Measurements from ENCODE around the gene GDF7. TPM values are rescaled to one million over a fixed set of nuclear protein-coding genes. Genes with fewer than 3 reads are reported as not detected.
"Not testable (repeated sequence)": the region's sequence is repeated elsewhere in the genome, so short reads cannot be mapped to it uniquely, and the experiment has no call there.

GDF7 gene
- polyA plus RNA-seq, 3 donors = 2.6 to 4.8 (median 3.9) TPM

DNA sequence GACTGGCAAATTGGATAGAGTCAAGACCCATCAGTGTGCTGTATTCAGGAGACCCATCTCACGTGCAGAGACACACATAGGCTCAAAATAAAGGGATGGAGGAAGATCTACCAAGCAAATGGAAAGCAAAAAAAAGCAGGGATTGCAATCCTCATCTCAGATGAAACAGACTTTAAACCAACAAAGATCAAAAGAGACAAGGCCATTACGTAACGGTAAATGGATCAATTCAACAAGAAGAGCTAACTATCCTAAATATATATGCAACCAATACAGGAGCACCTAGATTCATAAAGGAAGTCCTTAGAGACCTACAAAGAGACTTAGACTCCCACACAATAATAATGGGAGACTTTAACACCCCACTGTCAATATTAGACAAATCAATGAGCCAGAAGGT lies 46.6 kb downstream of the GDF7 start:
- DNase-seq (ENCODE audit: extremely low read depth in 1 of 11, low read depth in 9 of 11, low spot score in 4 of 11) = not testable (repeated sequence)

DNA sequence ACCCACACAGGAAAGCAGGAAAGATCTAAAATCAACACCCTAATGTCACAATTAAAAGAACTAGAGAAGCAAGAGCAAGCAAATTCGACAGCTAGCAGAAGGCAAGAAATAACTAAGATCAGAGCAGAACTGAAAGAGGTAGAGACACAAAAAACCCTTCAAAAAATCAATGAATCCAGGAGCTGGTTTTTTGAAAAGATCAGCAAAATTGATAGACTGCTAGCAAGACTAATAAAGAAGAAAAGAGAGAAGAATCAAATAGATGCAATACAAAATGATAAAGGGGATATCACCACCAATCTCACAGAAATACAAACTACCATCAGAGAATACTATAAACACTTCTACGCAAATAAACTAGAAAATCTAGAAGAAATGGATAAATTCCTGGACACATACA lies 47.5 kb downstream of the GDF7 start:
- not testable (repeated sequence) for DNase-seq (ENCODE audit: extremely low read depth in 1 of 11, low read depth in 9 of 11, low spot score in 4 of 11)

DNA sequence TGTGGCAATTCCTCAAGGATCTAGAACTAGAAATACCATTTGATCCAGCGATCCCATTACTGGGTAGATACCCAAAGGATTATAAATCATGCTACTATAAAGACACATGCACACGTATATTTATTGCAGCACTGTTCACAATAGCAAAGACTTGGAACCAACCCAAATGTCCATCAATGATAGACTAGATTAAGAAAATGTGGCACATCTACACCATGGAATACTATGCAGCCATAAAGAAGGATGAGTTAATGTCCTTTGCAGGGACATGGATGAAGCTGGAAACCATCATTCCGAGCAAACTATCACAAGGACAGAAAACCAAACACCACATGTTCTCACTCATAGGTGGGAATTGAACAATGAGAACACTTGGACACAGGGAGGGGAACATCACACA lies 49.2 kb downstream of the GDF7 start:
- DNase-seq (ENCODE audit: extremely low read depth in 1 of 11, low read depth in 9 of 11, low spot score in 4 of 11) = not testable (repeated sequence)

GRCh38 chr2:20717641-20718040 lies 50.7 kb downstream of the GDF7 start:
- DNase-seq (ENCODE audit: extremely low read depth in 1 of 11, low read depth in 9 of 11, low spot score in 4 of 11) = no peak

GRCh38 chr2:20722592-20723240 lies 55.8 kb downstream of the GDF7 start:
- DNase-seq (ENCODE audit: extremely low read depth in 1 of 11, low read depth in 9 of 11, low spot score in 4 of 11) = no peak

DNA sequence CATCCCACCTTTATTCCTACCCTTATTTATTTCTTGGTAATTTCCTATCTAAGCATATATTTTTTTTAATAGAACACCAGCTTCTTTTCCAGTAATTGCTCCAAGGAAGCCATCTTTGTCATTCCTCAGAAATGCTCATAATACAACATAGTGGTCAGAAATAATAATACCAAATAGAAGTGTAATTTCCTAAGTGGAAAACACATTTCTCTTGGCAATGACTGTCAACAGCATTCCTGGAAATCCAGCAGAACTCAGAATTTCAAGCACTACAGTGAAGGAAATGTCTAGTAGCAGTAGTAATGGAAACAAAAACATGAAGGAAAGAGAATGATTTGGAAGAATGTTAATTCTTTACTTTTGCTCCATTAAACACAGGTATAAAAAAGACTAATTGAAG lies 56.6 kb downstream of the GDF7 start:
- no peak for DNase-seq (ENCODE audit: extremely low read depth in 1 of 11, low read depth in 9 of 11, low spot score in 4 of 11)

GRCh38 chr2:20724500-20725053 lies 57.6 kb downstream of the GDF7 start:
- DNase-seq (ENCODE audit: extremely low read depth in 1 of 11, low read depth in 9 of 11, low spot score in 4 of 11) = no peak

- DNase-seq (ENCODE audit: extremely low read depth in 1 of 11, low read depth in 9 of 11, low spot score in 4 of 11) = no peak
Observed at GRCh38 chr2:20725782-20726181, 58.8 kb downstream of the GDF7 start.

GRCh38 chr2:20726913-20727312 lies 60.0 kb downstream of the GDF7 start:
- DNase-seq (ENCODE audit: extremely low read depth in 1 of 11, low read depth in 9 of 11, low spot score in 4 of 11) = no peak

- peak in 3 of 11 donors; percentile 7 to 22 (median 14) for DNase-seq (ENCODE audit: extremely low read depth in 1 of 11, low read depth in 9 of 11, low spot score in 4 of 11)
Observed at GRCh38 chr2:20728114-20728758, 61.3 kb downstream of the GDF7 start.

Other genes starting within 250 kb of the GDF7 start
- 100 to 1,000 TPM in 2 of 3 donors, 10 to 100 TPM in 1; 82.5 to 103 (median 101) TPM for gene RHOB, start 220.1 kb upstream of the GDF7 start, polyA plus RNA-seq (ENCODE audit: insufficient read length in 3 of 3)
- 10 to 100 TPM; 14.1 to 24.9 (median 21.0) TPM for gene HS1BP3, start 16.0 kb upstream of the GDF7 start, polyA plus RNA-seq (ENCODE audit: insufficient read length in 3 of 3)
- 10 to 100 TPM; 24.7 to 41.7 (median 29.6) TPM for gene LDAH, start 156.0 kb downstream of the GDF7 start, polyA plus RNA-seq (ENCODE audit: insufficient read length in 3 of 3)